Caco-2 (cell line): ENCODE results near the gene PLXNA2. TPM values are rescaled to one million over a fixed set of nuclear protein-coding genes. Genes with fewer than 3 reads are reported as not detected.

Experiments
- BruUV-seq: library from RNA; stranded (reverse); fragments of 400-500 nt; replicated peaks from 2 replicates; lab custom pipeline; 2021; lab: Mats Ljungman, UMichigan
- CTCF ChIA-PET: fragments of 300-600 bp; sonication (Branson Sonifier 250); formaldehyde crosslinking; loops from one replicate; lab custom pipeline; 2022; ENCODE audit warnings: antibody characterized with exemption; lab: Charles Lee
- POLR2A ChIA-PET: fragments of 300-600 bp; sonication (Branson Sonifier 250); formaldehyde crosslinking; loops from one replicate; lab custom pipeline; 2022; ENCODE audit warnings: antibody characterized with exemption; lab: Charles Lee
- DNase-seq, 2 experiments: peaks; one replicate each; pipeline versions ENCODE4 v3.0.0 to v3.0.0-alpha.2; 2020 to 2022
- H3K27me3 ChIP-seq: replicated peaks from 2 replicates; pipeline ENCODE4 v1.6.0; 2011; ENCODE audit warnings: low read length; ENCODE audit not compliant: control insufficient read depth, insufficient read depth
- H3K36me3 ChIP-seq: 2 replicates; pipeline ENCODE4 v1.5.1; 2011; ENCODE audit warnings: low read length; ENCODE audit not compliant: control insufficient read depth, insufficient read depth
- H3K4me1 ChIP-seq: fragments of 250-450 bp; sonication (Bioruptor Pico); 2 replicates; pipeline ENCODE4 v1.5.1; 2020; ENCODE audit warnings: mild to moderate bottlenecking
- H3K4me3 ChIP-seq: 2 replicates; pipeline ENCODE4 v1.5.1; 2011; ENCODE audit warnings: low read depth, mild to moderate bottlenecking, control low read depth, low read length
- H3K9me3 ChIP-seq: fragments of 250-450 bp; sonication (Bioruptor Pico); 2 replicates; pipeline ENCODE4 v1.5.1; 2020; ENCODE audit warnings: mild to moderate bottlenecking, moderate library complexity
- H3K27ac Mint-ChIP-seq: one replicate; pipeline ENCODE4 v1.8.0; 2022; ENCODE audit warnings: mixed read lengths; ENCODE audit not compliant: unreplicated experiment
- H3K27me3 Mint-ChIP-seq: one replicate; pipeline ENCODE4 v1.8.0; 2022; ENCODE audit warnings: mixed read lengths; ENCODE audit not compliant: insufficient read depth, unreplicated experiment
- H3K36me3 Mint-ChIP-seq: one replicate; pipeline ENCODE4 v1.8.0; 2022; ENCODE audit warnings: mild to moderate bottlenecking, mixed read lengths; ENCODE audit not compliant: insufficient read depth, unreplicated experiment
- H3K4me1 Mint-ChIP-seq: one replicate; pipeline ENCODE4 v1.8.0; 2022; ENCODE audit warnings: low read depth, mixed read lengths; ENCODE audit not compliant: unreplicated experiment
- H3K4me3 Mint-ChIP-seq: one replicate; pipeline ENCODE4 v1.8.0; 2022; ENCODE audit warnings: mild to moderate bottlenecking, moderate library complexity, mixed read lengths; ENCODE audit not compliant: unreplicated experiment
- H3K9me3 Mint-ChIP-seq: one replicate; pipeline ENCODE4 v1.8.0; 2022; ENCODE audit warnings: mixed read lengths; ENCODE audit not compliant: unreplicated experiment
- CTCF ChIP-seq, 2 experiments: fragments of 200-600 bp in 1 of 2; IDR thresholded peaks; 1 replicate in 1 of 2; 2 replicates in 1 of 2; pipeline versions ENCODE4 v1.5.1 to v1.8.0; 2011 to 2022; ENCODE audit warnings: antibody characterized with exemption in 1 of 2, control low read depth in 1 of 2, inconsistent platforms in 1 of 2, low read depth in 1 of 2, low read length in 1 of 2, mild to moderate bottlenecking in 1 of 2, moderate library complexity in 1 of 2; ENCODE audit not compliant: insufficient read depth in 1 of 2, severe bottlenecking in 1 of 2, unreplicated experiment in 1 of 2
- intact Hi-C: fragments of 100-400 bp; cut with micrococcal nuclease; formaldehyde crosslinking; loops from one replicate; pipeline ENCODE4 v1.10.0; 2022; ENCODE audit not compliant: unreplicated experiment
- total RNA-seq: library from RNA; stranded (reverse); gene quantifications from 2 replicates; pipeline ENCODE4 v1.2.3, GENCODE V29; 2022

Gene PLXNA2
- total RNA-seq, 1 experiment from 2014 or later: 3.2 TPM

- Histone ChIP-seq H3K9me3 (no peaks in the 10 kb centered on the region), H3K27me3 (no peaks in the 10 kb centered on the region), H3K4me3 (no peak overlapping the region), H3K36me3 (no peaks in the 10 kb centered on the region), H3K4me1 (no peaks in the 10 kb centered on the region)
- Mint-ChIP-seq H3K36me3 (no peaks in the 10 kb centered on the region), H3K27ac (no peak overlapping the region), H3K4me1 (no peaks in the 10 kb centered on the region), H3K9me3 (no peaks in the 10 kb centered on the region), H3K4me3 (no peak overlapping the region), H3K27me3 (peaks cover 36% of the 10 kb centered on the region)
- CTCF ChIA-PET: no interaction called here
- DNase-seq: no peak
- POLR2A ChIA-PET: no interaction called here
- intact Hi-C loops: no loop called here
- BruUV-seq: no TSS peak
- no peak for TF ChIP-seq CTCF (IDR thresholded peaks at IDR 0.05; ENCODE audit: insufficient read depth in 1 of 2, low read depth in 1 of 2, low read length in 1 of 2, severe bottlenecking in 1 of 2, unreplicated experiment in 1 of 2)
Observed at GRCh38 chr1:208288495-208288894, 44.3 kb upstream of the PLXNA2 start.

- CTCF ChIA-PET: no interaction called here
- TF ChIP-seq CTCF (IDR thresholded peaks at IDR 0.05; ENCODE audit: insufficient read depth in 1 of 2, low read depth in 1 of 2, low read length in 1 of 2, severe bottlenecking in 1 of 2, unreplicated experiment in 1 of 2): no peak
- no TSS peak for BruUV-seq
- no peaks in the 10 kb centered on the region for H3K36me3 Mint-ChIP-seq
- no peak overlapping the region for H3K27ac Mint-ChIP-seq
- no peaks in the 10 kb centered on the region for H3K4me1 Mint-ChIP-seq
- POLR2A ChIA-PET: no interaction called here
- no peak for DNase-seq
- peaks cover 33% of the 10 kb centered on the region for H3K27me3 Mint-ChIP-seq
- no peak overlapping the region for H3K4me3 Mint-ChIP-seq
- Histone ChIP-seq H3K36me3 (no peaks in the 10 kb centered on the region), H3K4me1 (no peaks in the 10 kb centered on the region), H3K9me3 (no peaks in the 10 kb centered on the region), H3K27me3 (peaks cover 2% of the 10 kb centered on the region), H3K4me3 (no peak overlapping the region)
- H3K9me3 Mint-ChIP-seq: no peaks in the 10 kb centered on the region
- intact Hi-C loops: no loop called here
Observed at GRCh38 chr1:208280681-208281450, 36.7 kb upstream of the PLXNA2 start.

GRCh38 chr1:208279826-208280588, 35.8 kb upstream of the PLXNA2 start:
- Histone ChIP-seq H3K4me1 (no peaks in the 10 kb centered on the region), H3K36me3 (no peaks in the 10 kb centered on the region), H3K4me3 (no peak overlapping the region), H3K27me3 (peaks cover 2% of the 10 kb centered on the region), H3K9me3 (no peaks in the 10 kb centered on the region)
- TF ChIP-seq CTCF (IDR thresholded peaks at IDR 0.05; ENCODE audit: insufficient read depth in 1 of 2, low read depth in 1 of 2, low read length in 1 of 2, severe bottlenecking in 1 of 2, unreplicated experiment in 1 of 2): no peak
- ChIA-PET POLR2A (no interaction called here), CTCF (no interaction called here)
- Mint-ChIP-seq H3K27me3 (peaks cover 37% of the 10 kb centered on the region), H3K27ac (no peak overlapping the region), H3K4me3 (no peak overlapping the region), H3K4me1 (no peaks in the 10 kb centered on the region), H3K36me3 (no peaks in the 10 kb centered on the region), H3K9me3 (no peaks in the 10 kb centered on the region)
- BruUV-seq: no TSS peak
- no peak for DNase-seq
- intact Hi-C loops: loop anchor here (10.0 kb wide), 1 partner anchor 195 kb away; no protein-coding TSS in a partner anchor
